H1 (cell line): ENCODE results near the gene SEMA3E. TPM values are rescaled to one million over a fixed set of nuclear protein-coding genes. Genes with fewer than 3 reads are reported as not detected.

Experiments used
- CTCF ChIA-PET: fragments of 300-600 bp; sonication (Branson Sonifier 250); formaldehyde crosslinking; loops from one replicate; lab custom pipeline; 2021; ENCODE audit not compliant: partially characterized antibody; lab: Charles Lee
- POLR2A ChIA-PET: fragments of 300-600 bp; sonication (Branson Sonifier 250); formaldehyde crosslinking; loops from one replicate; lab custom pipeline; 2021; ENCODE audit warnings: inconsistent platforms; ENCODE audit not compliant: partially characterized antibody; lab: Charles Lee
- DNase-seq, 2 experiments: peaks; one replicate each; pipeline versions ENCODE4 v3.0.0 to v3.0.0-alpha.2; 2010 to 2022; ENCODE audit warnings: low spot score in 2 of 2, low read depth in 1 of 2, mixed read lengths in 1 of 2
- FAIRE-seq: peaks from 2 replicates; lab custom pipeline; 2011; peaks lifted over from hg19 to GRCh38; lab: Jason Lieb, UNC
- H2AFZ ChIP-seq: 2 replicates; pipeline ENCODE4 v1.8.1; 2012; ENCODE audit warnings: low read length, inconsistent platforms
- H2AK5ac ChIP-seq: 2 replicates; pipeline ENCODE4 v1.6.1; 2013; ENCODE audit warnings: low read depth, low read length
- H2BK120ac ChIP-seq: replicated peaks from 2 replicates; pipeline ENCODE3; 2013; ENCODE audit warnings: low read depth, low read length, inconsistent platforms
- H2BK12ac ChIP-seq: 2 replicates; pipeline ENCODE4 v1.6.1; 2013; ENCODE audit warnings: low read depth, low read length
- H2BK15ac ChIP-seq: 2 replicates; pipeline ENCODE4 v1.6.1; 2013; ENCODE audit warnings: low read length
- H2BK20ac ChIP-seq: 2 replicates; pipeline ENCODE4 v1.6.1; 2013; ENCODE audit warnings: low read length
- H2BK5ac ChIP-seq: 2 replicates; pipeline ENCODE4 v1.6.1; 2013; ENCODE audit warnings: low read depth, low read length
- H3K14ac ChIP-seq: 2 replicates; pipeline ENCODE4 v1.6.1; 2013; ENCODE audit warnings: inconsistent platforms; ENCODE audit not compliant: insufficient read length
- H3K18ac ChIP-seq: 2 replicates; pipeline ENCODE4 v1.6.1; 2013; ENCODE audit warnings: low read length; ENCODE audit errors: extremely low read depth
- H3K23ac ChIP-seq: 2 replicates; pipeline ENCODE4 v1.6.1; 2013; ENCODE audit warnings: inconsistent platforms; ENCODE audit not compliant: insufficient read length
- H3K23me2 ChIP-seq: 2 replicates; pipeline ENCODE4 v1.6.1; 2013; ENCODE audit warnings: low read depth, low read length
- H3K27ac ChIP-seq: 2 replicates; pipeline ENCODE4 v1.6.1; 2011; ENCODE audit warnings: low read depth, low read length, inconsistent platforms
- H3K27me3 ChIP-seq, 4 experiments: replicated peaks in 1 of 4; 1 replicate in 1 of 4; 2 replicates in 3 of 4; pipeline versions ENCODE4 v1.6.1 to v1.8.1; 2011 to 2013; ENCODE audit warnings: low read length in 3 of 4, mild to moderate bottlenecking in 3 of 4, inconsistent platforms in 2 of 4, mixed read lengths in 2 of 4, moderate library complexity in 1 of 4; ENCODE audit not compliant: control insufficient read depth in 3 of 4, insufficient read depth in 3 of 4; ENCODE audit errors: extremely low read depth in 1 of 4
- H3K36me3 ChIP-seq, 4 experiments: 2 replicates each; pipeline versions ENCODE4 v1.6.1 to v1.8.1; 2011 to 2013; ENCODE audit warnings: mild to moderate bottlenecking in 4 of 4, low read length in 3 of 4, moderate library complexity in 2 of 4, control low read depth in 1 of 4, inconsistent platforms in 1 of 4; ENCODE audit not compliant: insufficient read depth in 4 of 4, control insufficient read depth in 2 of 4
- H3K4ac ChIP-seq: replicated peaks from 2 replicates; pipeline ENCODE3; 2013; ENCODE audit warnings: low read length, low read depth, mixed read lengths, inconsistent platforms; ENCODE audit not compliant: insufficient read length
- H3K4me1 ChIP-seq, 4 experiments: replicated peaks in 1 of 4; 1 replicate in 1 of 4; 2 replicates in 3 of 4; pipeline versions ENCODE4 v1.6.1 to v1.8.1; 2011 to 2013; ENCODE audit warnings: low read length in 3 of 4, inconsistent platforms in 2 of 4, mixed read lengths in 1 of 4; ENCODE audit not compliant: insufficient read depth in 4 of 4, control insufficient read depth in 3 of 4
- H3K4me2 ChIP-seq, 2 experiments: 2 replicates each; pipeline versions ENCODE4 v1.6.1 to v1.8.1; 2011 to 2013; ENCODE audit warnings: low read depth in 2 of 2, low read length in 2 of 2, control low read depth in 1 of 2, inconsistent platforms in 1 of 2, mild to moderate bottlenecking in 1 of 2; ENCODE audit not compliant: insufficient read depth in 1 of 2
- H3K4me3 ChIP-seq, 4 experiments: fragments of 200-600, 300-600 bp in 1 of 4; sonication (generic), shearing (Covaris generic), sonication (Bioruptor Twin) in 1 of 4; 2 replicates each; pipeline versions ENCODE4 v1.5.1 to v1.8.1; 2011 to 2016; ENCODE audit warnings: low read length in 4 of 4, low read depth in 3 of 4, control low read depth in 2 of 4, inconsistent platforms in 2 of 4, mild to moderate bottlenecking in 2 of 4, mixed read lengths in 1 of 4, moderate library complexity in 1 of 4; ENCODE audit not compliant: insufficient read depth in 2 of 4; ENCODE audit errors: extremely low read depth in 1 of 4
- H3K56ac ChIP-seq: replicated peaks from 2 replicates; pipeline ENCODE3; 2013; ENCODE audit warnings: low read depth, mild to moderate bottlenecking, mixed read lengths, low read length, inconsistent platforms; ENCODE audit not compliant: insufficient read length
- H3K79me1 ChIP-seq: 2 replicates; pipeline ENCODE4 v1.6.1; 2013; ENCODE audit warnings: low read depth, low read length, control low read depth
- H3K79me2 ChIP-seq, 2 experiments: 2 replicates each; pipeline versions ENCODE4 v1.6.1 to v1.8.1; 2012 to 2013; ENCODE audit warnings: low read length in 2 of 2, mild to moderate bottlenecking in 2 of 2, inconsistent platforms in 1 of 2; ENCODE audit not compliant: insufficient read depth in 2 of 2, control insufficient read depth in 1 of 2
- H3K9ac ChIP-seq, 4 experiments: replicated peaks in 1 of 4; 1 replicate in 1 of 4; 2 replicates in 3 of 4; pipeline versions ENCODE4 v1.6.1 to v1.8.1; 2011 to 2013; ENCODE audit warnings: low read depth in 3 of 4, low read length in 3 of 4, control low read depth in 2 of 4, mild to moderate bottlenecking in 2 of 4, moderate library complexity in 2 of 4, inconsistent platforms in 1 of 4; ENCODE audit errors: extremely low read depth in 1 of 4
- H3K9me3 ChIP-seq, 2 experiments: 2 replicates each; pipeline versions ENCODE4 v1.6.1 to v1.8.1; 2012 to 2013; ENCODE audit warnings: mild to moderate bottlenecking in 2 of 2, moderate library complexity in 2 of 2, control low read depth in 1 of 2, inconsistent platforms in 1 of 2, low read depth in 1 of 2, low read length in 1 of 2, mixed read lengths in 1 of 2; ENCODE audit not compliant: insufficient read depth in 2 of 2
- H4K20me1 ChIP-seq, 2 experiments: replicated peaks in 1 of 2; 2 replicates each; pipeline versions ENCODE3 to v1.8.1; 2011 to 2013; ENCODE audit warnings: inconsistent platforms in 2 of 2, low read length in 2 of 2, mild to moderate bottlenecking in 1 of 2; ENCODE audit not compliant: insufficient read depth in 2 of 2, control insufficient read depth in 1 of 2
- H4K5ac ChIP-seq: 2 replicates; pipeline ENCODE4 v1.6.1; 2013; ENCODE audit warnings: low read length, low read depth, mixed read lengths, inconsistent platforms; ENCODE audit not compliant: insufficient read length
- H4K8ac ChIP-seq: 2 replicates; pipeline ENCODE4 v1.8.0; 2013; ENCODE audit warnings: mild to moderate bottlenecking, moderate library complexity, low read length, inconsistent platforms; ENCODE audit not compliant: insufficient read depth; ENCODE audit errors: extremely low read depth
- H4K91ac ChIP-seq: replicated peaks from 2 replicates; pipeline ENCODE3; 2013; ENCODE audit warnings: low read length, mixed read lengths, inconsistent platforms; ENCODE audit not compliant: insufficient read length
- EZH2 ChIP-seq: fragments of 200-600 bp; sonication (generic); IDR thresholded peaks from 2 replicates; pipeline ENCODE4 v1.7.1; 2012; ENCODE audit warnings: low read depth, mild to moderate bottlenecking, moderate library complexity, low read length, inconsistent platforms; ENCODE audit not compliant: severe bottlenecking
- JUN ChIP-seq: IDR thresholded peaks from 2 replicates; pipeline ENCODE4 v1.6.1; 2011; ENCODE audit warnings: low read depth, mild to moderate bottlenecking, improper control_type of control experiment, low read length
- POU5F1 ChIP-seq: IDR thresholded peaks from 2 replicates; pipeline ENCODE4 v1.6.1; 2011; ENCODE audit warnings: low read depth, mild to moderate bottlenecking, low read length, moderate library complexity
- WGBS, 2 experiments: shearing (Covaris generic) in 1 of 2; methylation state at CpG; one replicate each; pipeline versions ENCODE4 v1.1.6 to v1.1.7; 2013 to 2015; ENCODE audit warnings: low lambda C conversion rate in 2 of 2, mixed read lengths in 2 of 2, inconsistent platforms in 1 of 2, low coverage in 1 of 2, missing lambda C conversion rate in 1 of 2; ENCODE audit not compliant: insufficient replicate concordance in 2 of 2, insufficient coverage in 1 of 2, insufficient read length in 1 of 2; ENCODE audit errors: extremely low coverage in 1 of 2, missing lambda C conversion rate in 1 of 2; 5-methylcytosine and 5-hydroxymethylcytosine counted together
- polyA plus RNA-seq, 7 experiments: library from polyadenylated mRNA; depleted of rRNA in 3 of 7; stranded (reverse) in 5 of 7; unstranded in 2 of 7; fragments of >200 nt in 5 of 7; fragments of 200-250 nt in 2 of 7; gene quantifications; 1 replicate in 5 of 7; 2 replicates in 1 of 7; 4 replicates in 1 of 7; pipeline versions ENCODE4 v1.2.1 to v1.2.3, GENCODE V29; 2011 to 2013; ENCODE audit warnings: missing spikeins in 2 of 7, mixed read lengths in 2 of 7
- total RNA-seq: library from RNA; stranded (reverse); fragmentation: NEBNext Ultra II Directional; extraction: Animal tissue kit (Norgen Biotek cat#: 25700); gene quantifications from 2 replicates; pipeline ENCODE4 v1.2.1, GENCODE V29; 2021

The SEMA3E gene
- total and polyA plus RNA-seq, 2 of the 8 experiments (the other 6 are each of a cell fraction or from before 2014, with no cell fraction given): 0.93 to 0.94 TPM

GRCh38 chr7:83456413-83456812 lies 192.5 kb downstream of the SEMA3E start:
- H2BK12ac ChIP-seq: no peak overlapping the region; the same call in 1 of the 2 replicates
- POLR2A ChIA-PET: interaction anchor here (0.9 to 17.7 kb wide), 3 partner anchors 10 to 16 kb away, joined by 4 to 135 read pairs (median 4); no protein-coding TSS in a partner anchor
- H3K23me2 ChIP-seq: no peaks in the 10 kb centered on the region
- no peak overlapping the region; a peak in 1 of 4 replicates for H3K4me2 ChIP-seq
- H3K9me3 ChIP-seq: no peaks in the 10 kb centered on the region
- CTCF ChIA-PET: interaction anchor here (1.3 kb wide), 1 partner anchor 41 kb away, joined by 4 read pairs; no protein-coding TSS in a partner anchor
- no peak overlapping the region for H4K8ac ChIP-seq
- H4K5ac ChIP-seq: no peak overlapping the region
- no peak overlapping the region for H3K14ac ChIP-seq
- no peak overlapping the region for H3K23ac ChIP-seq
- H2BK15ac ChIP-seq: no peak overlapping the region
- H4K91ac ChIP-seq: no peak overlapping the region
- no peak for TF ChIP-seq POU5F1
- no peak for TF ChIP-seq JUN
- TF ChIP-seq EZH2: no peak
- peaks cover 0 to 29% (median 16%) of the 10 kb centered on the region in 4 experiments; a peak in 5 of 7 replicates for H3K4me1 ChIP-seq
- no peak overlapping the region for H3K27ac ChIP-seq
- no peak overlapping the region for H2BK120ac ChIP-seq
- H4K20me1 ChIP-seq: no peaks in the 10 kb centered on the region
- FAIRE-seq: no peak
- H3K18ac ChIP-seq: no peak overlapping the region
- DNase-seq: no peak
- H2AK5ac ChIP-seq: no peak overlapping the region
- H3K4me3 ChIP-seq: no peak overlapping the region
- no peak overlapping the region for H2BK5ac ChIP-seq
- no peak overlapping the region for H3K9ac ChIP-seq
- H3K4ac ChIP-seq: no peak overlapping the region
- 84 to 100% methylated on average over 1 to 5 of the region's 5 CpGs for WGBS, 2 experiments
- peaks cover 0 to 10% (median 3%) of the 10 kb centered on the region in 4 experiments; a peak in 2 of 8 replicates for H3K36me3 ChIP-seq
- H3K27me3 ChIP-seq: no peaks in the 10 kb centered on the region
- H3K79me1 ChIP-seq: peaks cover 2% of the 10 kb centered on the region; the same call in 1 of the 2 replicates
- H2AFZ ChIP-seq: no peak overlapping the region
- peaks cover 0 to 25% of the 10 kb centered on the region in 2 experiments; a peak in 2 of 4 replicates for H3K79me2 ChIP-seq
- no peak overlapping the region for H3K56ac ChIP-seq
- no peak overlapping the region for H2BK20ac ChIP-seq
